TTC549 (cell line): ENCODE results near the gene S100P.
A peak's percentile ranks its signal among the peaks of the same experiment; 100 is the strongest.

Experiments
- FAIRE-seq: peaks from 2 replicates; lab custom pipeline; 2012; peaks lifted over from hg19 to GRCh38; lab: Jason Lieb, UNC

The S100P gene

DNA sequence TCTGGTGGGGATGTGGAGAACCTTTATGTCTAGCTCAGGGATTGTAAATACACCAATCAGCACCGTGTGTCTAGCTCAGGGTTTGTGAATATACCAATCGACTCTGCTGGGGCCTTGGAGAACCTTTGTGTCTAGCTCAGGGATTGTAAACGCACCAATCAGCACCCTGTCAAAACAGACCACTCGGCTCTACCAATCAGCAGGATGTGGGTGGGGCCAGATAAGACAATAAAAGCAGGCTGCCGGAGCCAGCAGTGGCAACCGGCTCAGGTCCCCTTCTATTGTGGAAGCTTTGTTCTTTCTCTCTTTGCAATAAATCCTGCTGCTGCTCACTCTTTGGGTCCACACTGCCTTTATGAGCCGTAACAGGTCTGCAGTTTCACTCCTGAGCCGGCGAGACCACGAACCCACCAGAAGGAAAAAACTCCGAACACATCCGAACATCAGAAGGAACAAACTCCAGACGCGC is 20.5 kb upstream of the S100P start:
- FAIRE-seq: peak; percentile 22

DNA sequence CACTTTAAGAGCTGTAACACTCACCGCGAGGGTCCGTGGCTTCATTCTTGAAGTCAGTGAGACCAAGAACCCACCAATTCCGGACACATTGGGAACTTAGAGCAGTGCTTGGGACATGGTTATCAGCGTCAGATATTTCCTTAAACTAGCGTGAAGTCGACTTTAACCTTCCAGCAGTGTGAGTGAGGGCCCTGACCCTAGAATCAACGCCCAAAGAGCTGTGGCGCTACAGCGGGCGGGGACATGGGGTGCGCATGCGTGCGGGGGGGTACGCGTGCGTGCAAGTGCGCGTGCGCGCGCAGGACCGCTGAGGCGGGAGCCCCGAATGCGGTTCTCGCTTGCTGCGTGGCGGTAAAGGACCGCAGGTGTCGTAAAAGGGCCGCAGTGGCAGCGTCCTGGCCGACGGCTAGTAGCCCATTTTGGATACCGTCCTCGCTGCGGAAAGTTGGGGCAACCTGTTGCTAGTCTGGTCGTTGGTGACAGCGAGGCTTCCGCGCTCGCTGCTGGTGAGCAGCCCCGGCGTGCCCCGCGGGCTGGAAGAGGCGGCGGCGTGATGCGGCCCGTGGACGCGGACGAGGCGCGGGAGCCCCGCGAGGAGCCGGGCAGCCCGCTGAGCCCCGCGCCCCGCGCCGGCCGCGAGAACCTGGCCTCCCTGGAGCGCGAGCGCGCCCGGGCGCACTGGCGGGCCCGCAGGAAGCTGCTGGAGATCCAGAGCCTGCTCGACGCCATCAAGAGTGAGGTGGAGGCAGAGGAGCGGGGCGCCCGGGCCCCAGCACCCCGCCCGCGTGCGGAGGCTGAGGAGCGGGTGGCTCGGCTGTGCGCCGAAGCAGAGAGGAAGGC is 19.8 kb upstream of the S100P start:
- FAIRE-seq: no peak

DNA sequence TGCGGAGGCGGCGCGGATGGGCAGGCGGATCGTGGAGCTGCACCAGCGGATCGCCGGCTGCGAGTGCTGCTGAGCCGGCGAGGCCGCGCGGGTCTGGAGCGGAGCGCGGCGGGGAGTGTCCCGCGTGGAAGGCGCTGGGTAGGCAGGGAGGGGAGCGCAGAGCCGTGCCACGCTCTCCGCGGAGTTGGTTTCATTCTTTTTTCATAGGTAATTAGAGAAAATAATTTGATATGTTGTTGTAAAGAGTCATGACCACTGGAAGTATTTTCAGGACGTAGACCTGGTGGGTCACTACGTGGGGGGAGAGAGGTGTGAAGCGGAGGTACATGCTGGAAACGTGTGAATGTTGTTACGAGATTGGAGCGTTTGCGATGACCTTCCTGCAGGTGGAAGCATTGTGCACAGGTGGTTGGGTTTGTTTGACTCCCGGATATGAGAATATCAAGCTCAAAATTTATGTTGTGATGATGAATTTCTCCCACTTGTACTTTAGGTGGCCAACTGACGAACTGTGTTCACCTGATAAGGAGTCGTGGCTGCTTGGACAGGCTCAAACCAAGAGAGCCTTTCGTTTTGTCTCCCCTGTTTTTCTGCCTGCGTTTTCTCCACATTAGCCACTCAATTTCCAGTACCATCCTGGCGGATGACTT is 19.1 kb upstream of the S100P start:
- no peak for FAIRE-seq

DNA sequence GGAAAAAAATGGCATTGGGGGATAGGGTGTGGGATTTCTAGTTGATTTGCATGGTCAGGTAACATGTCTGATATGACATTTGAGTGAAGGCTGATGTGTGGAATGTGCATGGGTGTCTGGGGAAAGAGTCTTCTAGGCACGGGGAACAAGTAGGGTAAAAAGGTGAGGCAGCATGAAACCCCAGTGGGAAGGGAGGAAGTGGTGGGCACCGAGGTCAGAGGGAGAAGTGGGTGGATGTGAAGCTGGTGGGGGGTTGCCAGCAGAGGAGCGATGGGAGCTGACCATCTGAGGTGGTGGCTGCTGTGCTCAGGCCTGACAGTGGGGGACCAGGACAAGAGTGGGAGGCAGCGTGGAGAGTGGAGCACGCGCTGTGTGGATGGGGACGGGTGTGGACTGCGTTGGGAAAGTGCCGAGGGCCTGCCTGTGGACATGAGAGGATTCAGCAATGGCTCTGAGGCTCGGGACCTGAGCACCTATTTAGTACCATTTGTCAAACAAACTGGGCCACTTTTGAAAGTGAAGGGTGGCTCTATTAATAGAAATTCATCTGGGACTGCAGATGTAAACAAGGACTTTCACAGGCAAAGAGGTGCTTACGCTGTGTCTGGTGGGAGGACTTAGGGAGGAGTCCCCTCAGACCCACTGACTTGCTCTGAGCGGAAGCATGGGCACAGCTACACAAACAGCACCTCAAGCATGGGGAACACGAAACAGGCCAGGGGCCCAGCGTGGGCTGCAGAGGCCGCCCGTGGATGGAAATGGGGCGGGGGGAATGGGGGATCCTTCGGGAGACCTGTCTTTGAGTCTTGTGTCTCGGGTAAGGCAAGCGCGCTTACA is 16.7 kb upstream of the S100P start:
- no peak for FAIRE-seq

DNA sequence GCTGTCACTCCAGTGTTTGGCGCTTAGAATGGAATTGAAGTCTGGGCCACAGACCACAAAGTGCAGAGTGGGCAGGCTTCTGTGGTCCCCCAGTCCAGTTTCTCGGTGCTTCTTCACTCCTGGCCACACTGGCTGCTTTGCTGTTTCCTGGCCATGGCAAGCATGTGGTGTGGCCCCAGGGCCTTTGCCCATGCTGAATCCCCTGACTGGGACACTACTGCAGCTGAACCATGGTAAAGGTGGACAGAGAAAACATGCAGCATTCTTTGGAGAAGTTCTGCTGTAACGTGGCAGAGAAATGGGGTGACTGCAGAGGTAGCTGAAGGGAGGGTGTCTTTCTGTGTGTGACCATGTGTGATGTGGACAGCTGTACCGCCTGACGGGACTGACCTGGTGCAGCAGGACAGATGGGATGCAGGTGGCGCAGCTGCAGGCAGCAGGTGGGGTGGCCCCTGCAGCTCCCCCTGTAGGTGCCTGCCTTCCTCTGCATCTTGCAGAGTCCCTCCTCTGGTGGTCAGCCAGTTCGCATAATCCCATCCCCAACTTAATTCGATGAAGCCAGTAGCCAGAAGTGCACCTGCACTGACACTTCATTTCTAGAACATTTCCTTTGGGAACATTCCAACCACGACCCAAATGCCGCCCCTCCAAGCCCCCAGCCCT is 13.2 kb upstream of the S100P start:
- FAIRE-seq: no peak

DNA sequence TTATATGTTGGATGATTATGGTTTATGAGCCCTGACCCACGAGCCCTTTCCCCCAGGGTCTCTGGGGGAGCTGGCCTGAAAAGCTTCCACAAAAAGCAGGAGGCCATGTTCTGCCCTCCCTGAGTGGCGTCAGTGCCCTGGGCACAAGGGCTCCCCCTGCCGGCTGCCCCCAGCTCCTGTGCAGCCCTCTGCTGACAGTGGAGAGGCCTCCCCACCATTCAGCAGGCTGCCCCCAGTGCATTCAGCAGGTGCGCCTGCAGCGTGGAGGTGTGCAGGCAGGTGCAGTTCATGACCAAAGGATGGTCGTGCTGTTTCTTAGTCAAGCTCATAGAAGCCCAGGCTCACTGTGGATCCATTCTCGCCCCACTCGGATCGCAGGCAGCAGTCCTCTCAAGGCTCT is 12.5 kb upstream of the S100P start:
- FAIRE-seq: no peak

DNA sequence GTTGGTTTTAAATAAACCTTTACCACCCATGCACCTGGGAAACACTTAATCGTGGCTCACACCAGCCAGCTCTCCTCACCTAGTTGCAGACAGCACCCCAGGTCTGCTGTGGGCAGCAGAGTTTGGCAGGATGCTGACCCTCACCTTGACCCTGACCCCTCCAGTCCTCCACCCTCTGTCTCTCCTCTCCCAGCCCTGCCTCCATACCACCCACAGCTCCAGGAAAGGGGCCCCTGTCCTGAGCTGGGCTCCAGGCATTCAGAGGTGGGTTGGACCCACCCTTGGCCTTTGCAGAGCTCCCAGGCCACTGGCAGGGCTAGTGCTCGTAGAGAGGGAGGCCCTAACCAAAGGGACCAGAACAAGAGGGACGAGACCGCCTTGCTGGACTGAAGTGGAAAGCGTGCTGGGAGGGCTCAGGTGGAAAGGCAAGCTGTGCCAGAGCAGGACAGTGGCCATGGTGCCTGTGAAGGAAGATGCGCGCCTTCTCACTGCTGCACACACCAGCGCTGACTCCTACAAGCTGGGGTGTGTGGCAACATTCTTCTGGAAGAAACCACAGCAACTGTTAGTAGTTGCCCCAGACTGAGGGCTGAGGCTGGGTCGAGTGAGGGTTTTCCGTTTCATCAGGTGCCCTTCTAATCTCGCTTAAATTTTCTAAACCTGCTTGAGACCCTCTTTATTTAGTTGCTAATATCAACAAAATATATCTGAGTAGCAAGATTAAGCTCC is 10.7 kb upstream of the S100P start:
- no peak for FAIRE-seq

DNA sequence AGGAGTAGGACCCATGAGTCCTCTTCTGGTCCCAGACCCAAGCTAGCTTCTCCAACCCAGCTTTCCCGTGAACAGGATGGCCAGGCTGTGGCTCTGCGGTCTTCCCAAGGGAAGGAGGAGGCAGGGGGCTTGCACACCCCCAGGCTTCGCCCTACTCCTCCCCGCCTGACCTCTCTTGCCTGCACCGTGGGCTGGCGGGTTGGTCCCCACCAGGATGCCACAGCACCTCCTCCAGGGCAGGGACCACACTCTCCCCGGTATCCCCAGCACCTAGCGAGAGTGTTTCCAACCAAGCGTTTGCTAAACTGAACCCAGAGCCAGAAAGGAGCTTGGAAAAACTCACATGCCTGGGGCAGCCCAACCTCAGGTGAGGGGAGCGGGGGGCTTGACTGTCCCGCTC is 9.0 kb upstream of the S100P start:
- no peak for FAIRE-seq

DNA sequence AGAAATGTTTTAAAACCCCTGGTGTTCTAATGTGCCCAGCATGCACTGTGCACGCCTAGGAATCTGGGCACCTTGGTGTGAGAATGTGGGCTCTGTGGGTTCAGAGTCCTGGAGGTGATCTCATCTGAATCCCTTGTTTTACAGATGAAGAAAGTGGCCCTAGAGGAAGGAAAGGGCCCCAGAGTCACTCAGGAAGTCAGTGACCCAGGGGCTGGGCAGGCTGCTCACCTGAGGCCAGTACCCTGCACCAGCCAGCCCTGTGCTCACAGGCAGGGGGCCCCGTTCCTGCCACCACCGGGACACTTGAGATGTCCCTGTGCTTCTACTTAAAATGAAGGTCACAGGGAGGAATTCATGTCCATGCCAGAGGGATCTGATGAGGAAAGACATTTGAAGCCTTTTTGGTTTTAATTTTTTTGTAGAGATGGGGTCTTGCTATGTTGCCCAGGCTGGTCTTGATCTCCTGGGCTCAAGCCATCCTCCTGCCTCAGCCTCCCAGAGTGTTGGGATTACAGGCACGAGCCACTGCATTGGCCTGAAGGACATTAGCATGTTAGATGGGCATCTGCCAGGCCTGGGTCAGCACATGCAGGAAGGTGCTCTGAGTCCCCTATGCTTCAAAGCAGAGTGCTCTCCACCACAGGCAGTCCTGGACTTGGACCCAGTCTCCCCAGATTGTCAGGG is 7.4 kb upstream of the S100P start:
- FAIRE-seq: no peak

DNA sequence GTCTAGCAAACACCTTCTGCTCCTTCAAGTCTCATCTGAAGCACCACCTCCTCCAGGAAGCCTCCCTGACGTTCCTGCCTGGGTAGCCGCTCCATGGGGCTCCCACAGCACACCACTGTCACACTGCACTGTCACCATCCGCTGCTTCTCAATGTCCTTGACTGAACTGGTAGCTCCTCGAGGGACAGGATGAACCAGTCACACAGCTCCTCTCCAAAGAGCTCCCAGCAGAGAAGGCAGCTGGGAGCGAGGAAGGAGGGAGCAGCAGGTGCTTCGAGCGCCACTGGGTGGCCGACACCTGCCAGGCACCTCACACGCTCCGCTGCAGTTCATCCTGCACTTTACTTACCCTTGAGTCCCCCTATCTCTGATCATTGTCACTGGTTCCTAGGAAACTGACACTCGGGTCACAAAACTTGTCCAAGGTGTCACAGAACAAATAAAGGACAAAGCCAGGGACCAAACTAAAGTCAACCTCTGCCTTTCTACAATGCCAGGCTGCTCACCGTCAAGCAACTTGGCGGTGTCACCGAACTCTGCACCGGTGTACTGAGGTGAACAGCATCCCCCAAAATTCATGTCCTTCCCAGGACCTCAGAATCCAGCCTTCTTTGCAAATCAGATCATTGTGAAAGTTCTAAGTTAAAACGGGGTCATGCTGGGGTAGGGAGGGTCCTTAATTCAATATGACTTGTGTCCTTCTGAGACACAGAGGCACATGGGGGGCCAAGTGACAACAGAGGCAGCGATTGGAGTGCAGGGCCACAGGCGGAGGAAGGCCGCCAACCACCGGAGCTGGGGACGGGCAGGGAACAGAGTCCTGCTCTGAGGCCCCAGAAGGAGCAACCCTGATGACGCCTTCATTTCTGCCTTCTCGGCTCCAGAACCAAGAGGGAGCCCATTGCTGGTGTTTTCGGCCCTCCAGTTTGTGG is 5.5 kb upstream of the S100P start:
- FAIRE-seq: no peak

DNA sequence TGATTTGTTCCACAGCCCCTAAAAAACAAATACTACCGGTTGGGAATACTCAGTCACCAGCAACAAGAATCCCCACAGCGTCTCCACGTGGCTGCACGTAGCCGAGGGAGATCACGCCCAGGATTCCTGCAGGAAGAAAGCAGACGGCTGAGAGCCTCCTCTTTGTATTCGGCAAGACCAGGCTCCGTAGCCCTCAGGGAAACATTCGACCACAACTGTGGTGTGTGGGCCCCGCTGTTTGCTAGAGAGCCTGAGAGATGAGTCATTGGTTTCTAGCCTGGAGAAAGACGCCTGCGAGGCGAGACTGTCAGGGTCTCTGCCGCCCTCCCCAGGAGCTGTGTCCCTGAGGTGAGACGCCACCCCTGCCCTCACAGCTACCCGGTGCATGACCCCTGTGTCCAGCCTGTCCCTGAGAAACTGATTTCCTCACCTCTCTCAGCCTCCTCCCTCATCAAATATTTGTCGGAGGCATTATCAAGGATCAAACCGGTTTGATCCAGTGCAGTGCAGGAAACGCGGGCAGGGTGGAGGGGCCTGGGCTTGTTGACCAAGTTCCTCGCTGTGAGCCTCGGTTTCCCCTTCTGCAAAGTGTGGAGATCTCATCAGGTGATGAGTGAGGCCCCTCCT is 4.7 kb upstream of the S100P start:
- no peak for FAIRE-seq

DNA sequence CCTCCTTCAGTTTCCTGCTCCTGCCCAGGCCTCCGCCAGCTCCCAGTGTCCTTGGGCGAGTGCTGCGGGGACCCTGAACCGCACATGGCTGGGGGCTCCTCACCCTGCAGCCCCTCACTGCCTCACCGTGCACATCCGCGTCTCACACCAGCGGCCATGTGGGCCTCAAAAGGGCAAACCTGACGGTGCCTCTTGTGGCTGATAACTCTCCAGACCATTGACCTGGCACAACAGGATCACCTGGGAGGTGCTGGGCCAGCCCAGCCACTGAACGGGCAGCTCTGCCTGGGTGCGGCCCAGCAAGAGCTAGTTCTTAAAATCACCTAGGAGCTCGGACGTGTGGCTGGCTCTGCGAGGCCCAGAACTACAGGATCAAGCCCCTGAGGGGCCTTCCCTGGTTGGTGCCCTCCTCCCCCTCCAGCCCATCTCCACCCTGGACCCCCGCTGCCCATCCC is 4.1 kb upstream of the S100P start:
- no peak for FAIRE-seq

DNA sequence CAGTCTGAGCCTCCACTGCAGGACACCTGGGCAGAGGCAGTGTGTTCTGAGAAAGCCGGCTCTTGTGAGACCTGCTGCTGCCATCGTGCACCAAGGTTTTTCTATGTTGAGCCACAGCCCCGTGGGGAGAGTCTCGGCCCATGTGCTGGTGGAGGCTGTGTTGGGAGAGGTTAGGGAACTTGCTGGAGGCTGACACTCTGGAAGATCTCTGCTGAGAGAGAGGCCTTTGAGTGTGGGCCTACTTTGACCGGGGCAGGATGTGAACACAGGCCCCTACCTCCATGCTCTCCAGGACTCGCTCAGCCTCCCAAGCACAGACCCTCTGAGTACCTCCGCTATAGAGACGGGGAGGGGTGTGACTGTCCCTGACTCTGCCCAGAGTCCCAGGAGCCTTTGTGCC is 1.3 kb upstream of the S100P start:
- FAIRE-seq: no peak

DNA sequence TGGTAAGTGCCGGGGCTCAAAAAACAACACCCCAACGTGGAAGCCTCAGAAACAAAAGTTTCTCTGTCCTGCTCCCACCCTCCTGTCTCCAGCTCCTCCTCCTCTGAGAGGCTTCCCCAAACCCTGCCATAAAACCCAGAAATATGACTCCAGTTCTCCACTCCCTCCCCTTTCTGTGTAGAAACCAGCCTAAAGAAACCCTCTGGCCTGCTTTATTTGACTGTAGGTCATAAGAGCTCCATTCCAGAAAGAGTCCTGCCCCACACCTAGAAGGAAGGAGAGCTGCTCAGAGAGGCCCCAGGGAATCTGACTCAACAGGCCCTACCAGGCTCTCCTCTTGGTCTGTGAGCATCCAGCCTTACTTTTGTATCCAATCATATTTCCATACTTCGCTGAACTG is 872 bp upstream of the S100P start:
- FAIRE-seq: no peak

DNA sequence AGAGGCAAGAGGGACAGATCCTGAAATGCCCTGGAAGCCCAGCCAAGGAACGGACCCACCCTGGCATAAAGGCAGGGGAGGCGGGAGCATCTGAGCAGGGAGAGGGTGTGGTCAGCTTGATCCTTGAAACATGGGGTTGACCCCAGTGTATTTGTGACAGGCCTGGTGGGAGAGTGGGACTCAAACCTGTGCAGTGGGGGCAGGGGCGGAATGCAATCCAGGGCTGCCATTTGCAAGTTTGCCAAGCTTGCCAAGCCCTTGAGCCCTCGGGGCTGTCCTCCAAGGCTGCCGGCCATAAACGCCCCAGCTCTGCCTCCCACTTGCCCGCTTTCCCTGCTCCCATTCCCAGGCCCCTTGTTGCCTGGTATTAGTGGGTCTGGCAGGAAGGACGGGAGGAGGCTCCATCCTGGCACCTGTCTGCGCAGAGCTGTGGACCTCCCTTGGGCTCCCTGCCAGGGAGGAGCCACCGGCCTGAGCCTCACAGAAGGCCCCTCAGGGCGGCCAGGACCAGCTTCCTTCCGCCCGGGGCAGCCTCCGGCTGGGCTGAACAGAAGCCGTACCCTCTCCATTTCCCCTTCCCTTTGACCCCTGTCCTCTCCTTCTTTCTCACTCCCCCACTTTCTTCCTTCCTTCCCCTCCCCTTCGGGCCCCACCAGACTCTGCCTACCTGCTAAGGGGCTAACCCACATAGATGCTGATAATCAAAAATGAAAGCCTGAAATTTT is 661 bp downstream of the S100P start:
- FAIRE-seq: no peak

DNA sequence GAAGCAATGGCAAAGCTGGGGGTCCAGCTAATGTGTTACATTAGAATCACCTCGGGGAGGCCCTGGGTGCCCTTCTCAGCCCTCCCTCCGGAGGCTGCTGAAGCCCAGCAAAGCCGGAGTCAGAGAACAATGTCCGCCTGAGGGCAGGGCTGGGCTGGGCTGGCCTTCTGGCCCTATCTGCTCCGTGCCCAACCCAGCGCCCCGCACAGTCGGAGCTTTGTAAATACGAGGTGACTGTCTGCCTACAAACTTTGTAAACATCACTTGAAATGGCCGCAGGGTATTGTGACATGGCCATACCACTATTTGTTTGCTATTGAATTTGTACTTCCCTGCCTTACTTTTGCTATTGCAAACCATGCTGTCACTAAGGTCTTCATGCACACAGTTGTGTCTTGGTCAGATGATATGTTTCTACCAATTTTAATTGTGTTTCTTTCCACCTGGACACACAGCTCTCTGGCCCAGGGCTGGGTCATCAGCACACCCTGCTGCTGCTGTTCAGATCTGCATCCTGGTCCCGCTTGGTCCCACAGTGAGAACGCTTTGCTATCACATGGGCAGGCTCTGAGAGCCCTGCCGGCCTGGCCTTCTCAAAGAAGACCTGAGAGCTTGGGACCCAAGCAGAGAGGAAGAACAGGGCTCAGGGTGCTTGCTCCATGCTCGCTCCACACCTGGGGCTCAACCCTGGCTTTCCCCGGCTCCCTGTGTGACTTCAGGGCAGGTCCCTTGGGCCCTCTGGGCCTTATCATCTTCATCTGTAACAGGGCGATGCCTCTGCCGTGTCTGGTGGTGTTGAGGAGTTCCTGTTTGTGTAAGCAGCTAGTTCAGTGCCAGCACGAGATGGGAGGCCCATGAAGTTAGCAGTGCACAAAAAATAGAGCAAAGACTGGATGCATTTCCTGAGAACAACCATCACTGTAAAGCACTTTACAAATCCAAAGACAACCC is 2.3 kb downstream of the S100P start:
- no peak for FAIRE-seq

DNA sequence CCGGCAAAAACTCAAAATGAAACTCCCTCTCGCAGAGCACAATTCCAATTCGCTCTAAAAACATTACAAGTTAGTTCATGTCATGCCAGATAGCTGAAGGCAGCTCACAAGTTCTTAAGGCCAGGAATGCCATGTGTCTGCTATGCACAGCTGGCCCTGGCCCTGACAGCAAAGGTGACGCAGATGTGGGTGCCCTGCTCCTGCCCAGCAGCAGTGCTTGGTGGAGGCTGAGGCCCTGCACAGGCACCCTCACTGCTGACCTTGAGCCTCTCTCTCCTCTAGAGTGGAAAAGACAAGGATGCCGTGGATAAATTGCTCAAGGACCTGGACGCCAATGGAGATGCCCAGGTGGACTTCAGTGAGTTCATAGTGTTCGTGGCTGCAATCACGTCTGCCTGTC is 2.9 kb downstream of the S100P start:
- no peak for FAIRE-seq

DNA sequence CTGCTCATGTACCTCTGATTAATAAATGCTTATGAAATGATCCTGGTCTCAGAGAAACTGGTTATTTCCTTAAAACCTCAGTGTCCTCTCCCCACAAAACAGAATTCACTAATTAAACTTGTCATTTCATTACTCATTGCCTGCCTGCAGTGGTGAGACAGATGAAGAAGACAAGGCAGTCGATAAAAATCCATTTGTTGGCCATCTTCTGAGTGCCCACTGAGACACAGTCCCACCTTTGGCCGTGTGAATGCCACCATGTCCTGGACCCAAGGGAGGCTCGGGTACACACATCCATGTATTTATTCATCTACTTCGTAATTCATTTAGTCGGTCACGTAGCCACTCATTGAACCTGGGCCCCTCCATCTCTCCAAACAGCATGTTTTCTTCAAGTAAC is 3.5 kb downstream of the S100P start:
- FAIRE-seq: no peak
